ENCODE measurements around the gene ARL4A. TPM values are rescaled to one million over a fixed set of nuclear protein-coding genes. Genes with fewer than 3 reads are reported as not detected.

The ARL4A gene
- total and polyA plus RNA-seq, 9 of the 15 experiments (the other 6 are each of a cell fraction or from before 2014, with no cell fraction given), result 118 to 688 (median 172) TPM

DNA sequence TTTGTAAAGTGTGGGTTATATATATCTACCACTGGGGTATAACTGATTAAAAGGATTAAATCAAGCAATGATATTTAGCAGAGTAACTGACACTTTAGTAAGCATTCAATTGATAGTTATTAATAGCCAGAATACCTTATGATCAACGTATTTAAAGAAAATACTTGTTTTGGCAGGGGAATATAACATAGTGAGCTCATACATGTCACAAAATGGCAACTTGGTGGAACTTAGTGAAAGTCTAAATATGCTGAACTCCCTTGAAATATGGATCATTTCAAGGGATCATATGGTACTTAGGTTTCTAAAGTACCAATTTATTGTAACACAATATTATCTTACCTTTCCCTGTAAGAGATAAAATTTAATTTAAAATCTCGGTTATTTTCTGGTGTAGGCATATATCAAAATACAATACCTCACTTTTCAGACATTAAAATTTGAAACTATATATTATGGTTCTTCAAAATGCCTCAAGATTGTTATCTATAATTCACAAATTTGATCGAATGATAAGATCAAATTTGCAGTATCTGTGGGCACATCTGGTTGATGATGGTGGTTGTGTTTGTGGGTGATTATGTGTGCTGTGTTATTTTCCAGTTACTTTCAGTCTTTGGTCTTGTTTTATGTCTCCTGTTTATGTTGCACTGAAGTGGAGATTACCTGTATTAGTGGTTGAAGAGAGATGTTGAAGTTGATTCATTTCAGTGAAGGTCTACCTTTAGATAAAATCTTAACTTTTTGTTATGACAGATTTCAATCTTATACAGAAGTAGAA lies 5.2 kb downstream of the ARL4A start (continued):
- TF ChIP-seq, protein P1, sequence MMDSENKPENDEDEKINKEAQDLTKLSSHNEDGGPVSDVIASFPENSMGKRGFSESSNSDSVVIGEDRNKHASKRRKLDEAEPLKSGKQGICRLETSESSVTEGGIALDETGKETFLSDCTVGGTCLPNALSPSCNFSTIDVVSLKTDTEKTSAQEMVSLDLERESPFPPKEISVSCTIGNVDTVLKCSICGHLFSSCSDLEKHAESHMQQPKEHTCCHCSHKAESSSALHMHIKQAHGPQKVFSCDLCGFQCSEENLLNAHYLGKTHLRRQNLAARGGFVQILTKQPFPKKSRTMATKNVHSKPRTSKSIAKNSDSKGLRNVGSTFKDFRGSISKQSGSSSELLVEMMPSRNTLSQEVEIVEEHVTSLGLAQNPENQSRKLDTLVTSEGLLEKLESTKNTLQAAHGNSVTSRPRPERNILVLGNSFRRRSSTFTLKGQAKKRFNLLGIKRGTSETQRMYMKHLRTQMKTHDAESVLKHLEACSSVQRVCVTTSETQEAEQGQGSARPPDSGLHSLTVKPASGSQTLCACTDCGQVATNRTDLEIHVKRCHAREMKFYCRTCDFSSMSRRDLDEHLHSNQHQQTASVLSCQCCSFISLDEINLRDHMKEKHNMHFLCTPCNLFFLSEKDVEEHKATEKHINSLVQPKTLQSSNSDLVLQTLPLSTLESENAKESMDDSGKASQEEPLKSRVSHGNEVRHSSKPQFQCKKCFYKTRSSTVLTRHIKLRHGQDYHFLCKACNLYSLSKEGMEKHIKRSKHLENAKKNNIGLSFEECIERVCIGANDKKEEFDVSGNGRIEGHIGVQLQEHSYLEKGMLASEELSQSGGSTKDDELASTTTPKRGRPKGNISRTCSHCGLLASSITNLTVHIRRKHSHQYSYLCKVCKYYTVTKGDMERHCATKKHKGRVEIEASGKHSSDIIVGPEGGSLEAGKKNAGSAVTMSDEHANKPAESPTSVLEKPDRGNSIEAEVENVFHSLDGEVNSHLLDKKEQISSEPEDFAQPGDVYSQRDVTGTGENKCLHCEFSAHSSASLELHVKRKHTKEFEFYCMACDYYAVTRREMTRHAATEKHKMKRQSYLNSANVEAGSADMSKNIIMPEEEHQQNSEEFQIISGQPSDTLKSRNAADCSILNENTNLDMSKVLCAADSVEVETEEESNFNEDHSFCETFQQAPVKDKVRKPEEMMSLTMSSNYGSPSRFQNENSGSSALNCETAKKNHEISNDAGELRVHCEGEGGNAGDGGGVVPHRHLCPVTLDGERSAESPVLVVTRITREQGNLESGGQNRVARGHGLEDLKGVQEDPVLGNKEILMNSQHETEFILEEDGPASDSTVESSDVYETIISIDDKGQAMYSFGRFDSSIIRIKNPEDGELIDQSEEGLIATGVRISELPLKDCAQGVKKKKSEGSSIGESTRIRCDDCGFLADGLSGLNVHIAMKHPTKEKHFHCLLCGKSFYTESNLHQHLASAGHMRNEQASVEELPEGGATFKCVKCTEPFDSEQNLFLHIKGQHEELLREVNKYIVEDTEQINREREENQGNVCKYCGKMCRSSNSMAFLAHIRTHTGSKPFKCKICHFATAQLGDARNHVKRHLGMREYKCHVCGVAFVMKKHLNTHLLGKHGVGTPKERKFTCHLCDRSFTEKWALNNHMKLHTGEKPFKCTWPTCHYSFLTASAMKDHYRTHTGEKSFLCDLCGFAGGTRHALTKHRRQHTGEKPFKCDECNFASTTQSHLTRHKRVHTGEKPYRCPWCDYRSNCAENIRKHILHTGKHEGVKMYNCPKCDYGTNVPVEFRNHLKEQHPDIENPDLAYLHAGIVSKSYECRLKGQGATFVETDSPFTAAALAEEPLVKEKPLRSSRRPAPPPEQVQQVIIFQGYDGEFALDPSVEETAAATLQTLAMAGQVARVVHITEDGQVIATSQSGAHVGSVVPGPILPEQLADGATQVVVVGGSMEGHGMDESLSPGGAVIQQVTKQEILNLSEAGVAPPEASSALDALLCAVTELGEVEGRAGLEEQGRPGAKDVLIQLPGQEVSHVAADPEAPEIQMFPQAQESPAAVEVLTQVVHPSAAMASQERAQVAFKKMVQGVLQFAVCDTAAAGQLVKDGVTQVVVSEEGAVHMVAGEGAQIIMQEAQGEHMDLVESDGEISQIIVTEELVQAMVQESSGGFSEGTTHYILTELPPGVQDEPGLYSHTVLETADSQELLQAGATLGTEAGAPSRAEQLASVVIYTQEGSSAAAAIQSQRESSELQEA (IDR thresholded peaks at IDR 0.05; ENCODE audit: low read depth), result no peak
- TF ChIP-seq NONO (IDR thresholded peaks at IDR 0.05; ENCODE audit: low read depth in 2 of 2, low read length in 1 of 2), result 0 out of 4 replicates have a peak, but pooled peaks of 1 of the 2 experiments have one; percentile 22
- TF ChIP-seq, protein P2, sequence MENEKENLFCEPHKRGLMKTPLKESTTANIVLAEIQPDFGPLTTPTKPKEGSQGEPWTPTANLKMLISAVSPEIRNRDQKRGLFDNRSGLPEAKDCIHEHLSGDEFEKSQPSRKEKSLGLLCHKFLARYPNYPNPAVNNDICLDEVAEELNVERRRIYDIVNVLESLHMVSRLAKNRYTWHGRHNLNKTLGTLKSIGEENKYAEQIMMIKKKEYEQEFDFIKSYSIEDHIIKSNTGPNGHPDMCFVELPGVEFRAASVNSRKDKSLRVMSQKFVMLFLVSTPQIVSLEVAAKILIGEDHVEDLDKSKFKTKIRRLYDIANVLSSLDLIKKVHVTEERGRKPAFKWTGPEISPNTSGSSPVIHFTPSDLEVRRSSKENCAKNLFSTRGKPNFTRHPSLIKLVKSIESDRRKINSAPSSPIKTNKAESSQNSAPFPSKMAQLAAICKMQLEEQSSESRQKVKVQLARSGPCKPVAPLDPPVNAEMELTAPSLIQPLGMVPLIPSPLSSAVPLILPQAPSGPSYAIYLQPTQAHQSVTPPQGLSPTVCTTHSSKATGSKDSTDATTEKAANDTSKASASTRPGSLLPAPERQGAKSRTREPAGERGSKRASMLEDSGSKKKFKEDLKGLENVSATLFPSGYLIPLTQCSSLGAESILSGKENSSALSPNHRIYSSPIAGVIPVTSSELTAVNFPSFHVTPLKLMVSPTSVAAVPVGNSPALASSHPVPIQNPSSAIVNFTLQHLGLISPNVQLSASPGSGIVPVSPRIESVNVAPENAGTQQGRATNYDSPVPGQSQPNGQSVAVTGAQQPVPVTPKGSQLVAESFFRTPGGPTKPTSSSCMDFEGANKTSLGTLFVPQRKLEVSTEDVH (IDR thresholded peaks at IDR 0.05; ENCODE audit: low read depth, partially characterized antibody), result no peak
- TF ChIP-seq, protein P3, sequence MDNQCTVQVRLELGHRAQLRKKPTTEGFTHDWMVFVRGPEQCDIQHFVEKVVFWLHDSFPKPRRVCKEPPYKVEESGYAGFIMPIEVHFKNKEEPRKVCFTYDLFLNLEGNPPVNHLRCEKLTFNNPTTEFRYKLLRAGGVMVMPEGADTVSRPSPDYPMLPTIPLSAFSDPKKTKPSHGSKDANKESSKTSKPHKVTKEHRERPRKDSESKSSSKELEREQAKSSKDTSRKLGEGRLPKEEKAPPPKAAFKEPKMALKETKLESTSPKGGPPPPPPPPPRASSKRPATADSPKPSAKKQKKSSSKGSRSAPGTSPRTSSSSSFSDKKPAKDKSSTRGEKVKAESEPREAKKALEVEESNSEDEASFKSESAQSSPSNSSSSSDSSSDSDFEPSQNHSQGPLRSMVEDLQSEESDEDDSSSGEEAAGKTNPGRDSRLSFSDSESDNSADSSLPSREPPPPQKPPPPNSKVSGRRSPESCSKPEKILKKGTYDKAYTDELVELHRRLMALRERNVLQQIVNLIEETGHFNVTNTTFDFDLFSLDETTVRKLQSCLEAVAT (IDR thresholded peaks at IDR 0.05), result peak; percentile 64 to 75; a peak in 2 of 4 replicates
- TF ChIP-seq ZNF436 (CRISPR knock-in tag; IDR thresholded peaks at IDR 0.05), result no peak
- 0 out of 2 replicates have a peak, but pooled peaks have one; percentile 19 for TF ChIP-seq ZFP1 (CRISPR knock-in tag; IDR thresholded peaks at IDR 0.05)
- TF ChIP-seq ZFP30 (CRISPR knock-in tag; IDR thresholded peaks at IDR 0.05; ENCODE audit: borderline replicate concordance), result no peak
- no peak for TF ChIP-seq ETV5 (CRISPR knock-in tag; IDR thresholded peaks at IDR 0.05; ENCODE audit: low read depth)
- TF ChIP-seq ZNF311 (CRISPR knock-in tag; IDR thresholded peaks at IDR 0.05), result no peak
- no peak for TF ChIP-seq ZBED1 (IDR thresholded peaks at IDR 0.05)
- no peak for TF ChIP-seq TRIM24 (IDR thresholded peaks at IDR 0.05)
- no peak for TF ChIP-seq NEUROD1 (IDR thresholded peaks at IDR 0.05; ENCODE audit: borderline replicate concordance, low read depth, low read length, partially characterized antibody)
- no peak for TF ChIP-seq FOXM1 (IDR thresholded peaks at IDR 0.05; ENCODE audit: low read depth)
- no peak for TF ChIP-seq FOXM1 (CRISPR knock-in tag; IDR thresholded peaks at IDR 0.05; ENCODE audit: low read depth)
- no peak for TF ChIP-seq RFX5 (IDR thresholded peaks at IDR 0.05; ENCODE audit: low read depth, low read length)
